EL (cell line): ENCODE results near the gene GNG4.

Experiments used
- DNase-seq: peaks from one replicate; pipeline ENCODE4 v3.0.0-alpha.2; 2016

Gene GNG4

GRCh38 chr1:235525314-235525713, 124.3 kb downstream of the GNG4 start:
- DNase-seq: no peak

GRCh38 chr1:235516862-235517446, 132.6 kb downstream of the GNG4 start:
- no peak for DNase-seq

- DNase-seq: no peak
These were observed 133.6 kb downstream of the GNG4 start for GRCh38 chr1:235515844-235516512.

- peak; percentile 72 for DNase-seq
These were observed 135.9 kb downstream of the GNG4 start for GRCh38 chr1:235513495-235514366.

GRCh38 chr1:235511470-235512240, 137.9 kb downstream of the GNG4 start:
- DNase-seq: peak; percentile 38

GRCh38 chr1:235510823-235511222, 138.8 kb downstream of the GNG4 start:
- no peak for DNase-seq

- DNase-seq: no peak
These were observed 142.0 kb downstream of the GNG4 start for GRCh38 chr1:235507623-235508022.

GRCh38 chr1:235504494-235505222, 144.9 kb downstream of the GNG4 start:
- peak; percentile 99 for DNase-seq

GRCh38 chr1:235504122-235504493, 145.5 kb downstream of the GNG4 start, which contains the start of gene B3GALNT2:
B3GALNT2 (minus strand) TSS chr1:235504452; CDS start chr1:235504252, 200 bp downstream.
- DNase-seq: no peak

- peak; percentile 63 for DNase-seq
These were observed 146.0 kb downstream of the GNG4 start for GRCh38 chr1:235503403-235504121.

GRCh38 chr1:235502601-235503402, 146.8 kb downstream of the GNG4 start:
- peak; percentile 29 for DNase-seq

GRCh38 chr1:235500971-235501540, 148.5 kb downstream of the GNG4 start:
- peak; percentile 47 for DNase-seq
